Neuronal stem cell (in vitro differentiated cells): Measurements from ENCODE around the gene SCIN.

Source experiments
- DNase-seq: peaks from one replicate; pipeline ENCODE4 v3.0.0-alpha.2; 2013; ENCODE audit warnings: low spot score
- H2AFZ ChIP-seq: one replicate; pipeline ENCODE4 v1.6.1; 2013; ENCODE audit warnings: mild to moderate bottlenecking, low read length, inconsistent platforms
- H2AK5ac ChIP-seq: 2 replicates; pipeline ENCODE4 v1.6.1; 2013; ENCODE audit warnings: low read depth, mild to moderate bottlenecking, inconsistent platforms, low read length, moderate library complexity, mixed read lengths
- H2BK120ac ChIP-seq: 2 replicates; pipeline ENCODE4 v1.6.1; 2013; ENCODE audit warnings: low read depth, mild to moderate bottlenecking, inconsistent platforms, low read length, moderate library complexity, mixed read lengths
- H2BK12ac ChIP-seq: one replicate; pipeline ENCODE4 v1.6.1; 2013; ENCODE audit warnings: low read length, inconsistent platforms
- H2BK15ac ChIP-seq: 2 replicates; pipeline ENCODE4 v1.6.1; 2013; ENCODE audit warnings: mild to moderate bottlenecking, low read length, inconsistent platforms, mixed read lengths
- H2BK5ac ChIP-seq: one replicate; pipeline ENCODE4 v1.6.1; 2013; ENCODE audit warnings: inconsistent platforms, mild to moderate bottlenecking, low read length, moderate library complexity
- H3K14ac ChIP-seq: one replicate; pipeline ENCODE4 v1.6.1; 2013; ENCODE audit warnings: low read length, inconsistent platforms
- H3K18ac ChIP-seq: 2 replicates; pipeline ENCODE4 v1.6.1; 2013; ENCODE audit warnings: low read length, inconsistent platforms
- H3K23ac ChIP-seq: 2 replicates; pipeline ENCODE4 v1.6.1; 2013; ENCODE audit warnings: low read depth, mild to moderate bottlenecking, mixed read lengths, low read length, inconsistent platforms; ENCODE audit not compliant: poor library complexity
- H3K27ac ChIP-seq: replicated peaks from 3 replicates; pipeline ENCODE4 v1.5.1; 2013; ENCODE audit warnings: low read length, inconsistent platforms
- H3K27me3 ChIP-seq, 3 experiments: 2 replicates each; pipeline ENCODE4 v1.6.1; 2013; ENCODE audit warnings: low read length in 3 of 3, mild to moderate bottlenecking in 2 of 3, inconsistent platforms in 1 of 3, low read depth in 1 of 3, mixed read lengths in 1 of 3, moderate library complexity in 1 of 3; ENCODE audit not compliant: control insufficient read depth in 3 of 3, insufficient read depth in 3 of 3
- H3K36me3 ChIP-seq, 2 donors: replicated peaks in 1 of 2; 2 replicates each; pipeline ENCODE4 v1.6.1; 2013; ENCODE audit warnings: low read length in 2 of 2; ENCODE audit not compliant: control insufficient read depth in 2 of 2, insufficient read depth in 2 of 2
- H3K4ac ChIP-seq: 2 replicates; pipeline ENCODE4 v1.6.1; 2013; ENCODE audit warnings: inconsistent platforms, mild to moderate bottlenecking, low read length, moderate library complexity
- H3K4me1 ChIP-seq, 2 donors: 1 replicate in 1 of 2; 2 replicates in 1 of 2; pipeline ENCODE4 v1.6.1; 2013; ENCODE audit warnings: low read length in 2 of 2, low read depth in 1 of 2; ENCODE audit not compliant: control insufficient read depth in 2 of 2, insufficient read depth in 1 of 2
- H3K4me2 ChIP-seq: one replicate; pipeline ENCODE4 v1.6.1; 2013; ENCODE audit warnings: mild to moderate bottlenecking, low read length, inconsistent platforms; ENCODE audit not compliant: insufficient read depth, poor library complexity, severe bottlenecking
- H3K4me3 ChIP-seq, 2 donors: 2 replicates each; pipeline ENCODE4 v1.5.1; 2013; ENCODE audit warnings: low read length in 2 of 2, mild to moderate bottlenecking in 2 of 2, inconsistent platforms in 1 of 2, moderate library complexity in 1 of 2
- H3K79me1 ChIP-seq: one replicate; pipeline ENCODE4 v1.6.1; 2013; ENCODE audit warnings: low read depth, mild to moderate bottlenecking, inconsistent platforms, low read length, moderate library complexity
- H3K9ac ChIP-seq: one replicate; pipeline ENCODE4 v1.6.1; 2013; ENCODE audit warnings: mild to moderate bottlenecking, low read depth, low read length, inconsistent platforms; ENCODE audit not compliant: poor library complexity
- H3K9me3 ChIP-seq, 2 donors: replicated peaks in 1 of 2; 2 replicates each; pipeline versions ENCODE3 to v1.6.1; 2013; ENCODE audit warnings: low read length in 2 of 2, mild to moderate bottlenecking in 2 of 2, inconsistent platforms in 1 of 2, low read depth in 1 of 2, mixed read lengths in 1 of 2, moderate library complexity in 1 of 2; ENCODE audit not compliant: control insufficient read depth in 2 of 2, insufficient read depth in 1 of 2
- H4K8ac ChIP-seq: one replicate; pipeline ENCODE4 v1.6.1; 2013; ENCODE audit warnings: low read depth, mild to moderate bottlenecking, inconsistent platforms, low read length, moderate library complexity
- H4K91ac ChIP-seq: one replicate; pipeline ENCODE4 v1.6.1; 2013; ENCODE audit warnings: low read length, low read depth, mild to moderate bottlenecking, inconsistent platforms; ENCODE audit not compliant: poor library complexity
- WGBS, 2 donors: extraction: QIAGEN DNeasy Blood & Tissue Kit; methylation state at CpG; one replicate each; pipeline ENCODE4 v1.1.7; 2013; ENCODE audit warnings: missing lambda C conversion rate in 2 of 2, mixed read lengths in 1 of 2; ENCODE audit not compliant: insufficient read length in 2 of 2, insufficient replicate concordance in 1 of 2; ENCODE audit errors: extremely low coverage in 2 of 2; 5-methylcytosine and 5-hydroxymethylcytosine counted together

The SCIN gene

GRCh38 chr7:12540850-12541249 is 29.7 kb upstream of the SCIN start:
- Histone ChIP-seq H2BK5ac (no peak overlapping the region), H3K36me3 (no peaks in the 10 kb centered on the region), H3K9ac (no peak overlapping the region), H3K79me1 (no peaks in the 10 kb centered on the region), H3K18ac (no peak overlapping the region), H3K23ac (no peak overlapping the region), H4K8ac (no peak overlapping the region), H2BK12ac (no peak overlapping the region), H2AK5ac (no peak overlapping the region), H4K91ac (no peak overlapping the region), H3K14ac (no peak overlapping the region), H3K4me1 (no peaks in the 10 kb centered on the region), H3K27ac (no peak overlapping the region), H2BK120ac (no peak overlapping the region), H3K4me3 (no peak overlapping the region), H3K4me2 (no peak overlapping the region), H3K27me3 (no peaks in the 10 kb centered on the region), H2AFZ (no peak overlapping the region), H2BK15ac (no peak overlapping the region), H3K4ac (no peak overlapping the region), H3K9me3 (peaks cover 0 to 5% of the 10 kb centered on the region in 2 donors)
- DNase-seq = no peak
- WGBS, 2 donors = no CpG with 5 or more reads among the region's 1 CpG

DNA sequence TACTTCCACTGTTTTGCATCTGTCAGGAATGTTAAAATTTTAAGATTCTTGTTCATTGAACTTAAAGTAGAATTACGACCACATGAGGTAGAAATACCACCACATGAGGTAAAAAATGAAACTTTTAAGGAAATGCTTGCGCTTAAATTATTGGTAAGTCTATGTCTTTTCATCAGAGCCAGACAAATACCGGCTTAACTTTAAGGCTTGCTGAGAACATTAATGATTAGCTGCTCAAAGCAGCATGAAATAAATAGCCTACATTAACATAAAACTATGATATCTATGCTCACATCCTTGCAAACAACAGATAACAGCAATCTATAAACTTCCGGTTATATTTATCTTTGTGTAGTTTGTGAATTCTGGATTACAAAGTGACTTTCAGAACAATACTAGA is 26.9 kb upstream of the SCIN start:
- no peaks in the 10 kb centered on the region for H3K4me1 ChIP-seq
- H2BK15ac ChIP-seq = no peak overlapping the region
- no peaks in the 10 kb centered on the region for H3K79me1 ChIP-seq
- no peaks in the 10 kb centered on the region for H3K9me3 ChIP-seq
- H4K8ac ChIP-seq = no peak overlapping the region
- no peak overlapping the region for H3K14ac ChIP-seq
- H2BK12ac ChIP-seq = no peak overlapping the region
- H3K9ac ChIP-seq = no peak overlapping the region
- H3K4me3 ChIP-seq = no peak overlapping the region
- no CpG with 5 or more reads among the region's 4 CpGs for WGBS, 2 donors
- no peak overlapping the region for H3K4me2 ChIP-seq
- no peak overlapping the region for H3K4ac ChIP-seq
- H2AK5ac ChIP-seq = no peak overlapping the region
- H3K18ac ChIP-seq = no peak overlapping the region
- H4K91ac ChIP-seq = no peak overlapping the region
- no peak overlapping the region for H2BK120ac ChIP-seq
- H2BK5ac ChIP-seq = no peak overlapping the region
- H2AFZ ChIP-seq = no peak overlapping the region
- H3K27ac ChIP-seq = no peak overlapping the region
- H3K27me3 ChIP-seq = no peaks in the 10 kb centered on the region
- H3K36me3 ChIP-seq = no peaks in the 10 kb centered on the region
- DNase-seq = no peak
- H3K23ac ChIP-seq = no peak overlapping the region

GRCh38 chr7:12549106-12549505 is 21.4 kb upstream of the SCIN start:
- Histone ChIP-seq H3K4me1 (no peaks in the 10 kb centered on the region), H2AK5ac (no peak overlapping the region), H4K8ac (no peak overlapping the region), H2BK120ac (no peak overlapping the region), H3K9me3 (no peaks in the 10 kb centered on the region), H3K27me3 (no peaks in the 10 kb centered on the region), H3K4ac (no peak overlapping the region), H3K79me1 (no peaks in the 10 kb centered on the region), H3K36me3 (no peaks in the 10 kb centered on the region), H3K4me3 (no peak overlapping the region), H2BK5ac (no peak overlapping the region), H3K14ac (no peak overlapping the region), H3K9ac (no peak overlapping the region), H2BK15ac (no peak overlapping the region), H2AFZ (no peak overlapping the region), H3K27ac (no peak overlapping the region), H3K18ac (no peak overlapping the region), H4K91ac (no peak overlapping the region), H2BK12ac (no peak overlapping the region), H3K23ac (no peak overlapping the region), H3K4me2 (no peak overlapping the region)
- no CpG with 5 or more reads among the region's 3 CpGs for WGBS, 2 donors
- no peak for DNase-seq

- WGBS, 2 donors = no CpG with 5 or more reads among the region's 4 CpGs
- no peak for DNase-seq
Observed at GRCh38 chr7:12550956-12551355, 19.6 kb upstream of the SCIN start.

More at GRCh38 chr7:12550956-12551355, 19.6 kb upstream of the SCIN start:
- no peak overlapping the region for H3K27ac ChIP-seq
- H3K4ac ChIP-seq = no peak overlapping the region
- no peak overlapping the region for H3K4me3 ChIP-seq
- H3K18ac ChIP-seq = no peak overlapping the region
- no peak overlapping the region for H3K9ac ChIP-seq
- H2BK120ac ChIP-seq = no peak overlapping the region
- no peak overlapping the region for H2AK5ac ChIP-seq
- no peaks in the 10 kb centered on the region for H3K79me1 ChIP-seq
- no peaks in the 10 kb centered on the region for H3K36me3 ChIP-seq
- H2BK12ac ChIP-seq = no peak overlapping the region
- no peak overlapping the region for H2BK5ac ChIP-seq
- H2AFZ ChIP-seq = no peak overlapping the region
- no peak overlapping the region for H4K91ac ChIP-seq
- no peak overlapping the region for H2BK15ac ChIP-seq
- no peaks in the 10 kb centered on the region for H3K27me3 ChIP-seq
- no peak overlapping the region for H3K23ac ChIP-seq
- no peaks in the 10 kb centered on the region for H3K9me3 ChIP-seq
- no peaks in the 10 kb centered on the region for H3K4me1 ChIP-seq
- no peak overlapping the region for H3K14ac ChIP-seq
- H4K8ac ChIP-seq = no peak overlapping the region
- no peak overlapping the region for H3K4me2 ChIP-seq
